K562 treated with DMSO at 1 percent for 24 hours (cell line): Measurements from ENCODE around the gene EFNA2. TPM values are rescaled to one million over a fixed set of nuclear protein-coding genes. Genes with fewer than 3 reads are reported as not detected.

Experiments
- total RNA-seq: library from RNA; unstranded; fragments of 300-600 nt; gene quantifications from 2 replicates; pipeline ENCODE4 v1.2.3, GENCODE V29; 2022; ENCODE audit warnings: low read depth; ENCODE audit not compliant: insufficient read depth

EFNA2 gene
- total RNA-seq: not detected in 2 replicates

GRCh38 chr19:1285737-1286360 is at the start of gene EFNA2:
Gene EFNA2 (plus strand): TSS chr19:1285873. CDS start chr19:1286169, 296 bp downstream.

GRCh38 chr19:1237754-1238368 is 47.8 kb upstream of the EFNA2 start, which contains the start of gene CBARP:
Gene CBARP (minus strand): TSS chr19:1238005. CDS start chr19:1236100, 1,905 bp downstream.

GRCh38 chr19:1241417-1242095 is 44.1 kb upstream of the EFNA2 start, which contains the start of gene ATP5F1D:
Gene ATP5F1D (plus strand): TSS chr19:1241751. CDS start chr19:1241851, 100 bp downstream.

GRCh38 chr19:1248139-1248785 is 37.4 kb upstream of the EFNA2 start, which contains the start of gene MIDN:
Gene MIDN (plus strand): TSS chr19:1248583. CDS start chr19:1250297, 1,714 bp downstream.

GRCh38 chr19:1269065-1269477 is 16.6 kb upstream of the EFNA2 start, which contains the start of gene CIRBP:
Gene CIRBP (plus strand): TSS chr19:1269332. CDS start chr19:1270934, 1,602 bp downstream.

GRCh38 chr19:1275260-1275975 is 10.3 kb upstream of the EFNA2 start, which contains the start of gene FAM174C:
Gene FAM174C (plus strand): TSS chr19:1275530. CDS start chr19:1275550, 20 bp downstream.

Other genes with a start within 250 kb of the EFNA2 start
- 68.1 and 68.5 TPM in 2 replicates for gene ABCA7, start 245.8 kb upstream of the EFNA2 start, total RNA-seq
- gene ARHGAP45, start 218.7 kb upstream of the EFNA2 start, total RNA-seq: 26.5 and 30.6 TPM in 2 replicates
- gene POLR2E, start 190.5 kb upstream of the EFNA2 start, total RNA-seq: 298 and 316 TPM in 2 replicates
- 1,084 and 1,166 TPM in 2 replicates for gene GPX4, start 181.9 kb upstream of the EFNA2 start, total RNA-seq
- 48.0 and 49.2 TPM in 2 replicates for gene SBNO2, start 111.6 kb upstream of the EFNA2 start, total RNA-seq
- gene STK11, start 80.1 kb upstream of the EFNA2 start, total RNA-seq: 143 and 156 TPM in 2 replicates
- gene CBARP, start 47.9 kb upstream of the EFNA2 start, total RNA-seq: 7.1 and 10.1 TPM in 2 replicates
- 387 and 503 TPM in 2 replicates for gene ATP5F1D, start 44.1 kb upstream of the EFNA2 start, total RNA-seq
- 68.5 and 71.2 TPM in 2 replicates for gene MIDN, start 37.3 kb upstream of the EFNA2 start, total RNA-seq
- 121 and 125 TPM in 2 replicates for gene CIRBP, start 16.5 kb upstream of the EFNA2 start, total RNA-seq
- 76.4 and 82.4 TPM in 2 replicates for gene FAM174C, start 10.3 kb upstream of the EFNA2 start, total RNA-seq
- 455 and 509 TPM in 2 replicates for gene NDUFS7, start 98.0 kb downstream of the EFNA2 start, total RNA-seq
- 65.8 and 79.9 TPM in 2 replicates for gene GAMT, start 115.7 kb downstream of the EFNA2 start, total RNA-seq
- gene DAZAP1, start 121.7 kb downstream of the EFNA2 start, total RNA-seq: 118 and 124 TPM in 2 replicates
- gene RPS15, start 152.5 kb downstream of the EFNA2 start, total RNA-seq: 5,734 and 6,329 TPM in 2 replicates
- gene APC2, start 164.2 kb downstream of the EFNA2 start, total RNA-seq: 0.60 and 1.2 TPM in 2 replicates
- gene C19orf25, start 193.3 kb downstream of the EFNA2 start, total RNA-seq: 50.2 and 55.2 TPM in 2 replicates
- 4.4 and 5.7 TPM in 2 replicates for gene PCSK4, start 204.5 kb downstream of the EFNA2 start, total RNA-seq
- 69.9 and 72.3 TPM in 2 replicates for gene REEP6, start 205.3 kb downstream of the EFNA2 start, total RNA-seq
- gene ADAMTSL5, start 227.1 kb downstream of the EFNA2 start, total RNA-seq: 12.2 and 13.3 TPM in 2 replicates
- gene PLK5, start 238.2 kb downstream of the EFNA2 start, total RNA-seq: not detected in 2 replicates